Keratinocyte (primary cell): ENCODE results near the gene PRDX1. TPM values are rescaled to one million over a fixed set of nuclear protein-coding genes. Genes with fewer than 3 reads are reported as not detected.

Experiments
- DNase-seq: peaks from one replicate; pipeline ENCODE4 v3.0.0-alpha.2; 2011; ENCODE audit warnings: low read depth, missing footprints, low spot score
- FAIRE-seq: peaks from 2 replicates; lab custom pipeline; 2011; peaks lifted over from hg19 to GRCh38; lab: Jason Lieb, UNC
- H2AFZ ChIP-seq: 2 replicates; pipeline ENCODE4 v1.6.0; 2012; ENCODE audit warnings: low read length, control low read depth, inconsistent platforms; ENCODE audit not compliant: control insufficient read depth
- H3K27ac ChIP-seq: 2 replicates; pipeline ENCODE4 v1.5.1; 2011; ENCODE audit warnings: low read length; ENCODE audit not compliant: control insufficient read depth, insufficient read depth
- H3K27me3 ChIP-seq: 3 replicates; pipeline ENCODE4 v1.6.0; 2011; ENCODE audit warnings: low read length; ENCODE audit not compliant: control insufficient read depth, insufficient read depth; ENCODE audit errors: extremely low read depth
- H3K36me3 ChIP-seq, 2 experiments: 2 replicates in 1 of 2; 3 replicates in 1 of 2; pipeline ENCODE4 v1.5.1; 2011; ENCODE audit warnings: low read length in 2 of 2, mild to moderate bottlenecking in 1 of 2; ENCODE audit not compliant: control insufficient read depth in 2 of 2, insufficient read depth in 2 of 2; ENCODE audit errors: extremely low read depth in 1 of 2
- H3K4me1 ChIP-seq: 3 replicates; pipeline ENCODE4 v1.5.1; 2011; ENCODE audit warnings: low read length; ENCODE audit not compliant: control insufficient read depth, insufficient read depth; ENCODE audit errors: extremely low read depth
- H3K4me2 ChIP-seq: 3 replicates; pipeline ENCODE4 v1.6.0; 2011; ENCODE audit warnings: low read depth, low read length; ENCODE audit not compliant: control insufficient read depth, insufficient read depth; ENCODE audit errors: extremely low read depth
- H3K4me3 ChIP-seq, 3 experiments: fragments of 200-600 bp in 1 of 3; sonication (generic) in 1 of 3; 2 replicates in 2 of 3; 3 replicates in 1 of 3; pipeline ENCODE4 v1.5.1; 2011 to 2016; ENCODE audit warnings: low read length in 3 of 3, mild to moderate bottlenecking in 3 of 3, control low read depth in 2 of 3, inconsistent platforms in 1 of 3, low read depth in 1 of 3, mixed read lengths in 1 of 3, mixed run types in 1 of 3, moderate library complexity in 1 of 3; ENCODE audit not compliant: control insufficient read depth in 2 of 3, insufficient read depth in 2 of 3; ENCODE audit errors: extremely low read depth in 1 of 3
- H3K79me2 ChIP-seq: 2 replicates; pipeline ENCODE4 v1.6.0; 2012; ENCODE audit warnings: low read length; ENCODE audit not compliant: control insufficient read depth, insufficient read depth
- H3K9ac ChIP-seq: 3 replicates; pipeline ENCODE4 v1.6.0; 2011; ENCODE audit warnings: low read length; ENCODE audit not compliant: control insufficient read depth, insufficient read depth; ENCODE audit errors: extremely low read depth
- H3K9me1 ChIP-seq: 3 replicates; pipeline ENCODE4 v1.6.0; 2011; ENCODE audit warnings: low read length; ENCODE audit not compliant: control insufficient read depth, insufficient read depth; ENCODE audit errors: extremely low read depth
- H3K9me3 ChIP-seq: 2 replicates; pipeline ENCODE4 v1.5.1; 2012; ENCODE audit warnings: low read depth, low read length; ENCODE audit not compliant: control insufficient read depth
- H4K20me1 ChIP-seq: 3 replicates; pipeline ENCODE4 v1.6.0; 2011; ENCODE audit warnings: low read length; ENCODE audit not compliant: control insufficient read depth, insufficient read depth; ENCODE audit errors: extremely low read depth
- CTCF ChIP-seq, 3 experiments: IDR thresholded peaks in 1 of 3; conservative IDR thresholded peaks in 1 of 3; optimal IDR thresholded peaks in 1 of 3; 2 replicates in 2 of 3; 3 replicates in 1 of 3; pipeline versions ENCODE3 to v1.5.1; 2011; ENCODE audit warnings: low read length in 3 of 3, mild to moderate bottlenecking in 3 of 3, moderate library complexity in 2 of 3, control low read depth in 1 of 3, inconsistent platforms in 1 of 3; ENCODE audit not compliant: insufficient read depth in 2 of 3; ENCODE audit errors: extremely low read depth in 1 of 3
- EZH2 ChIP-seq: IDR thresholded peaks from one replicate; pipeline ENCODE4 v1.6.1; 2012; ENCODE audit warnings: inconsistent platforms, mild to moderate bottlenecking, low read length, moderate library complexity
- dilution Hi-C: fragments of 300-500 bp; cut with MboI; formaldehyde crosslinking; loops from one replicate; pipeline ENCODE4 v1.7.0; 2020; ENCODE audit warnings: low sequenced_read_pairs; ENCODE audit not compliant: extremely low pct_ligation_motif_present
- polyA plus RNA-seq, 5 experiments: library from polyadenylated mRNA; depleted of rRNA in 3 of 5; stranded (reverse) in 3 of 5; stranded (forward) in 1 of 5; unstranded in 1 of 5; fragments of >200 nt; gene quantifications; 1 replicate in 1 of 5; 2 replicates in 3 of 5; 3 replicates in 1 of 5; pipeline versions ENCODE4 v1.2.1 to v1.2.3, GENCODE V29; 2011 to 2012; ENCODE audit warnings: missing spikeins in 2 of 5, low read depth in 1 of 5, low replicate concordance in 1 of 5

Gene PRDX1
- polyA plus RNA-seq, 1 donor (not counting 4 experiments of a cell fraction or from before 2014, with no cell fraction given): 1,251 TPM

- TF ChIP-seq CTCF (optimal IDR thresholded peaks at IDR 0.05 in 1 of 3, IDR thresholded peaks at IDR 0.05 in 1 of 3, conservative IDR thresholded peaks at IDR 0.05 in 1 of 3; ENCODE audit: extremely low read depth in 1 of 3, insufficient read depth in 2 of 3, low read length in 3 of 3) (no peak), EZH2 (no peak)
- Histone ChIP-seq H3K4me2 (no peak overlapping the region), H2AFZ (no peak overlapping the region), H3K9me1 (no peaks in the 10 kb centered on the region), H3K79me2 (no peaks in the 10 kb centered on the region), H3K27ac (no peak overlapping the region), H3K36me3 (no peaks in the 10 kb centered on the region), H4K20me1 (no peaks in the 10 kb centered on the region), H3K9me3 (no peaks in the 10 kb centered on the region), H3K27me3 (no peaks in the 10 kb centered on the region), H3K4me1 (peaks cover 4% of the 10 kb centered on the region), H3K9ac (no peak overlapping the region), H3K4me3 (no peak overlapping the region)
- dilution Hi-C loops: no loop called here
- FAIRE-seq (no peak), DNase-seq (no peak)
Measured at GRCh38 chr1:45545553-45546310, 24.0 kb upstream of the PRDX1 start.

GRCh38 chr1:45545019-45545493 is 23.4 kb upstream of the PRDX1 start:
- no peaks in the 10 kb centered on the region for H3K36me3 ChIP-seq
- no peaks in the 10 kb centered on the region for H3K9me1 ChIP-seq
- H2AFZ ChIP-seq: no peak overlapping the region
- no peak overlapping the region for H3K27ac ChIP-seq
- no peaks in the 10 kb centered on the region for H3K4me1 ChIP-seq
- H3K9me3 ChIP-seq: no peaks in the 10 kb centered on the region
- H3K27me3 ChIP-seq: no peaks in the 10 kb centered on the region
- H3K9ac ChIP-seq: no peak overlapping the region
- no peak overlapping the region for H3K4me2 ChIP-seq
- no peaks in the 10 kb centered on the region for H4K20me1 ChIP-seq
- dilution Hi-C loops: no loop called here
- H3K4me3 ChIP-seq: no peak overlapping the region
- TF ChIP-seq CTCF (optimal IDR thresholded peaks at IDR 0.05 in 1 of 3, IDR thresholded peaks at IDR 0.05 in 1 of 3, conservative IDR thresholded peaks at IDR 0.05 in 1 of 3; ENCODE audit: extremely low read depth in 1 of 3, insufficient read depth in 2 of 3, low read length in 3 of 3) (no peak), EZH2 (no peak)
- no peak for DNase-seq
- no peak for FAIRE-seq
- H3K79me2 ChIP-seq: no peaks in the 10 kb centered on the region
